ENCODE measurements around the gene UNC5B. TPM values are rescaled to one million over a fixed set of nuclear protein-coding genes. Genes with fewer than 3 reads are reported as not detected.

The UNC5B gene
- total and polyA plus RNA-seq, 8 donors: 14.4 to 31.2 (median 21.4) TPM

GRCh38 chr10:71213761-71214440 is 1.5 kb downstream of the UNC5B start:
- ATAC-seq (no peak), DNase-seq (no peak)
- H3K36me3 ChIP-seq: no peaks in the 10 kb centered on the region
- TF ChIP-seq, protein P1, sequence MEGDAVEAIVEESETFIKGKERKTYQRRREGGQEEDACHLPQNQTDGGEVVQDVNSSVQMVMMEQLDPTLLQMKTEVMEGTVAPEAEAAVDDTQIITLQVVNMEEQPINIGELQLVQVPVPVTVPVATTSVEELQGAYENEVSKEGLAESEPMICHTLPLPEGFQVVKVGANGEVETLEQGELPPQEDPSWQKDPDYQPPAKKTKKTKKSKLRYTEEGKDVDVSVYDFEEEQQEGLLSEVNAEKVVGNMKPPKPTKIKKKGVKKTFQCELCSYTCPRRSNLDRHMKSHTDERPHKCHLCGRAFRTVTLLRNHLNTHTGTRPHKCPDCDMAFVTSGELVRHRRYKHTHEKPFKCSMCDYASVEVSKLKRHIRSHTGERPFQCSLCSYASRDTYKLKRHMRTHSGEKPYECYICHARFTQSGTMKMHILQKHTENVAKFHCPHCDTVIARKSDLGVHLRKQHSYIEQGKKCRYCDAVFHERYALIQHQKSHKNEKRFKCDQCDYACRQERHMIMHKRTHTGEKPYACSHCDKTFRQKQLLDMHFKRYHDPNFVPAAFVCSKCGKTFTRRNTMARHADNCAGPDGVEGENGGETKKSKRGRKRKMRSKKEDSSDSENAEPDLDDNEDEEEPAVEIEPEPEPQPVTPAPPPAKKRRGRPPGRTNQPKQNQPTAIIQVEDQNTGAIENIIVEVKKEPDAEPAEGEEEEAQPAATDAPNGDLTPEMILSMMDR (IDR thresholded peaks at IDR 0.05): no peak
- H3K9me3 ChIP-seq: no peaks in the 10 kb centered on the region
- peak overlapping the region in 1 of 2 donors; percentile 82 for H3K27ac ChIP-seq
- H3K4me3 ChIP-seq: peak overlapping the region; percentile 65 to 82
- intact Hi-C loops (cut with DNase I): loop anchor here in 1 of 2 donors (10.0 kb wide), 1 partner anchor 61 kb away; no protein-coding TSS in a partner anchor
- peaks cover 11 to 61% of the 10 kb centered on the region in 2 donors for H3K4me1 ChIP-seq
- H3K27me3 ChIP-seq: peaks cover 13 to 92% of the 10 kb centered on the region in 2 donors

GRCh38 chr10:71214641-71215559 is 2.5 kb downstream of the UNC5B start:
- Histone ChIP-seq H3K36me3 (no peaks in the 10 kb centered on the region), H3K27ac (no peak overlapping the region), H3K4me1 (peaks cover 7 to 55% of the 10 kb centered on the region in 2 donors), H3K9me3 (no peaks in the 10 kb centered on the region), H3K27me3 (peaks cover 13 to 82% of the 10 kb centered on the region in 2 donors), H3K4me3 (peak overlapping the region in 1 of 2 donors; percentile 65)
- DNase-seq: no peak
- no peak for ATAC-seq
- TF ChIP-seq, protein P1 (IDR thresholded peaks at IDR 0.05): no peak
- intact Hi-C loops (cut with DNase I): loop anchor here in 1 of 2 donors (10.0 kb wide), 1 partner anchor 60 kb away; no protein-coding TSS in a partner anchor

DNA sequence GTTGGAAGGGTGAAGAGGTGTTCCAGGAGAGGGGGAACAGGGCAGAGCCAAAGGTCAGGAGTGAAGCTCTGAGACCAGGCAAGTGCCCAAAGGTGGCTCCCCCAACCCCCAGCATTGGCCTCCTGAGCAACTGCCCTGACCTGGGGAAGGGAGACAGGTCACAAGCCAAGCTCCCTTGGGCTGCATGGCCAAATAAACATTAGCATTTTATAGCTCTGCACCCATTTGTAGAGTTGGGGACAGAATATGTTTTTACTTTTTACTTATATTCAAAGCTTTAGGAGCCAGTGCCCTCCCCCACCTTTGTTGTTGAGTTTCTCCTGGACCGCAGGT is 4.0 kb downstream of the UNC5B start:
- Histone ChIP-seq H3K9me3 (no peaks in the 10 kb centered on the region), H3K4me1 (peaks cover 7 to 55% of the 10 kb centered on the region in 2 donors), H3K27ac (no peak overlapping the region), H3K36me3 (no peaks in the 10 kb centered on the region), H3K4me3 (no peak overlapping the region), H3K27me3 (peaks cover 3 to 68% of the 10 kb centered on the region in 2 donors)
- TF ChIP-seq, protein P1 (IDR thresholded peaks at IDR 0.05): no peak
- ATAC-seq (no peak), DNase-seq (no peak)
- intact Hi-C loops (cut with DNase I): loop anchor here in 1 of 2 donors (10.0 kb wide), 1 partner anchor 58 kb away; no protein-coding TSS in a partner anchor

GRCh38 chr10:71216751-71217265 is 4.4 kb downstream of the UNC5B start:
- Histone ChIP-seq H3K36me3 (no peaks in the 10 kb centered on the region), H3K27ac (peak overlapping the region; percentile 20 to 44), H3K4me1 (peaks cover 7 to 52% of the 10 kb centered on the region in 2 donors), H3K27me3 (peaks cover 0 to 63% of the 10 kb centered on the region in 2 donors), H3K4me3 (peak overlapping the region; percentile 43 to 46), H3K9me3 (no peaks in the 10 kb centered on the region)
- DNase-seq (no peak), ATAC-seq (no peak)
- intact Hi-C loops (cut with DNase I): loop anchor here in 1 of 2 donors (10.0 kb wide), 1 partner anchor 58 kb away; no protein-coding TSS in a partner anchor
- TF ChIP-seq, protein P1 (IDR thresholded peaks at IDR 0.05): no peak
